HG03108 (cell line): ENCODE data around the gene ANXA11.
"Not testable (repeated sequence)": the region's sequence is repeated elsewhere in the genome, so short reads cannot be mapped to it uniquely, and the experiment has no call there.

Source experiments
- ATAC-seq: cut with Tn5 transposase; IDR thresholded peaks from one replicate; pipeline ENCODE4 v1.9.1; 2021; ENCODE audit warnings: moderate library complexity; ENCODE audit not compliant: unreplicated experiment

ANXA11 gene

GRCh38 chr10:80210259-80210658 is 4.9 kb upstream of the ANXA11 start:
- ATAC-seq: no peak

- ATAC-seq: no peak
Observed at GRCh38 chr10:80207768-80208370, 2.5 kb upstream of the ANXA11 start.

- ATAC-seq: no peak
Observed at GRCh38 chr10:80206277-80206655, 929 bp upstream of the ANXA11 start.

- peak; percentile 27 for ATAC-seq
Observed at GRCh38 chr10:80204677-80205476, 460 bp downstream of the ANXA11 start.

GRCh38 chr10:80203835-80204676 is 1.3 kb downstream of the ANXA11 start:
- no peak for ATAC-seq

GRCh38 chr10:80202934-80203834 is 2.2 kb downstream of the ANXA11 start:
- ATAC-seq: peak; percentile 59

- not testable (repeated sequence) for ATAC-seq
Observed at GRCh38 chr10:80202530-80202929, 2.8 kb downstream of the ANXA11 start.

GRCh38 chr10:80201608-80202141 is 3.7 kb downstream of the ANXA11 start:
- ATAC-seq: no peak

- ATAC-seq: no peak
Observed at GRCh38 chr10:80200687-80201086, 4.7 kb downstream of the ANXA11 start.

GRCh38 chr10:80200259-80200658 is 5.1 kb downstream of the ANXA11 start:
- ATAC-seq: no peak

- ATAC-seq: no peak
Observed at GRCh38 chr10:80199828-80200227, 5.5 kb downstream of the ANXA11 start.

GRCh38 chr10:80197972-80198916 is 7.1 kb downstream of the ANXA11 start:
- no peak for ATAC-seq

GRCh38 chr10:80196950-80197315 is 8.4 kb downstream of the ANXA11 start:
- no peak for ATAC-seq

GRCh38 chr10:80196270-80196949 is 8.9 kb downstream of the ANXA11 start:
- peak; percentile 86 for ATAC-seq

GRCh38 chr10:80195046-80195574 is 10.2 kb downstream of the ANXA11 start:
- no peak for ATAC-seq

- no peak for ATAC-seq
Observed at GRCh38 chr10:80194373-80195045, 10.8 kb downstream of the ANXA11 start.

- ATAC-seq: no peak
Observed at GRCh38 chr10:80192553-80192952, 12.8 kb downstream of the ANXA11 start.
